VCaP (cell line): ENCODE results near the gene PMM1.
A peak's percentile ranks its signal among the peaks of the same experiment; 100 is the strongest.
"Not testable (repeated sequence)": the region's sequence is repeated elsewhere in the genome, so short reads cannot be mapped to it uniquely, and the experiment has no call there.

Experiments
- H3K27ac ChIP-seq: fragments of 450-650 bp; 2 replicates; pipeline ENCODE4 v1.5.1; 2017
- CTCF ChIP-seq: fragments of 450-650 bp; conservative IDR thresholded peaks from 2 replicates; pipeline ENCODE4 v1.5.1; 2017; ENCODE audit warnings: mild to moderate bottlenecking, moderate library complexity

PMM1 gene

GRCh38 chr22:41578114-41578513 lies 11.5 kb downstream of the PMM1 start:
- no peak overlapping the region for H3K27ac ChIP-seq

GRCh38 chr22:41576877-41577276 lies 12.8 kb downstream of the PMM1 start:
- peak; percentile 82 for TF ChIP-seq CTCF
- no peak overlapping the region for H3K27ac ChIP-seq

More at GRCh38 chr22:41578114-41578513, 11.5 kb downstream of the PMM1 start:
- TF ChIP-seq CTCF = no peak

- no peak overlapping the region for H3K27ac ChIP-seq
- TF ChIP-seq CTCF = no peak
Observed at GRCh38 chr22:41575533-41575932, 14.1 kb downstream of the PMM1 start.

DNA sequence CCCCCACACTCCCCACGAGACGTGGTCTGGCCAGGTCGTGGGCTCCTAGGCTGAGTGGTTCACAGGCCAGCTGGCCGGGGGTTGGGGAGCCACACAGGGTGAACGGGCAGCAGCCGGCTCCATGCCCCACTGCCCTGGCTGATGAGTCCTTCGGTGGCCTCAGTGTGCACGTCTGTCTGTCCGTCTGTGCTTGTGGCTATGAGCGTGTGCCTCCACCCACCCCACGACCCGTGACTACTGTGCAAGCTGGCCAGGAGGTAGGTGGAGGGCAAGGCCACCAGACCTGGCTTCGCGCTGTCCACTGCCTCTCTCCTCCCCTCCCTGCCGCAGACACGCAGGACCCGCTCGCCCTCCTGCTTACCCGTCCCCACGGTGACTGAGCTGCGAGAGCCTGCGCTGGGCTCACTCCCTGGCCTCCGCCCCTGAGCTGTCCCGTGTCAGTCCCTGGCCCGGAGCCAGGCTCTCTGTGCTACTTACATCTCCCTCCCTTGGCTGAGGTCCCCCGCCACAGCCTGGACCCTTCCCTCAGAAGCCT lies 14.7 kb downstream of the PMM1 start:
- no peak for TF ChIP-seq CTCF
- H3K27ac ChIP-seq = no peak overlapping the region

DNA sequence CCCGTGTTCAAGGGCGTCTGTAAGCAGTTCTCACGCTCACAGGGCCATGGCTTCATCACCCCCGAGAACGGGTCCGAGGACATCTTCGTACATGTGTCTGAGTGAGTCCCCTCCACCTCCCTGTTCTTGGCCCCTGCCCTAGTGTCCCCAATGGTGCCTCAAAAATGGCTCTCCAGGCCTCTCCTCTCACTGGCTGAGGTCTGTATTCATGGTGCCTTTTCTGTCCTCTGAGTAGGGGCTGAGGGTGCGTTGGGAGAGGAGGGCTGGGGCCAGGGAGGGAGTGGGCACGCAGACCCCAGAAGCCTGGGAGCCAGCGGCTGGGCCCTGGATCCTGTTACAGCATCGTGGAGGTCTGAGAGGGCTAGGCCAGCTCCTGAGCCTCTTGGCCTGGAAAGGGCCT lies 16.0 kb downstream of the PMM1 start:
- H3K27ac ChIP-seq = no peak overlapping the region
- TF ChIP-seq CTCF = no peak

DNA sequence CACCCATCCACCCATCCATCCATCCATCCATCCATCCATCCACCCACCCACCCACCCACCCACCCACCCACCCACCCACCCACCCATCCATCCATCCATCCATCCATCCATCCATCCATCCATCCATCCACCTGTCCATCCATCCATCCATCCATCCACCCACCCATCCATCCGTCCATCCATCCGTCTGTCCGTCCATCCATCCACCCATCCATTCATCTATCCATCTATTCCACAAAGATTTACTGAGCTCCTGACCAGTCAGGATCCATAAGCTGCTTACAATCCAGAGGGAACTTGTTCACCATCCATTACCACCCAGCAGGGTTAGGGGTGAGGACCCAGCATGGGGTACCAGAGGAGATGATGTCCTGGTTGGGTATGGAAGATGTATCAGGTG lies 17.3 kb downstream of the PMM1 start:
- not testable (repeated sequence) for H3K27ac ChIP-seq

- no peak for TF ChIP-seq CTCF
- no peak overlapping the region for H3K27ac ChIP-seq
Observed at GRCh38 chr22:41571786-41572185, 17.9 kb downstream of the PMM1 start.

GRCh38 chr22:41570221-41570620 lies 19.4 kb downstream of the PMM1 start:
- TF ChIP-seq CTCF = no peak
- no peak overlapping the region for H3K27ac ChIP-seq
